H9 (cell line): ENCODE results near the gene SCGB1D1. TPM values are rescaled to one million over a fixed set of nuclear protein-coding genes. Genes with fewer than 3 reads are reported as not detected.

Experiments used
- DNase-seq: peaks from one replicate; pipeline ENCODE4 v3.0.0-alpha.2; 2017
- H2AFZ ChIP-seq: one replicate; pipeline ENCODE4 v1.6.1; 2013; ENCODE audit warnings: mild to moderate bottlenecking, low read length, control low read depth, moderate library complexity
- H2AK5ac ChIP-seq: 2 replicates; pipeline ENCODE4 v1.6.1; 2013; ENCODE audit warnings: low read length, control low read depth, mixed read lengths; ENCODE audit not compliant: insufficient read length
- H2BK120ac ChIP-seq: one replicate; pipeline ENCODE4 v1.6.1; 2013; ENCODE audit warnings: low read depth, mild to moderate bottlenecking, low read length, control low read depth, inconsistent platforms; ENCODE audit not compliant: poor library complexity, severe bottlenecking
- H2BK12ac ChIP-seq: 2 replicates; pipeline ENCODE4 v1.6.1; 2013; ENCODE audit warnings: low read length, control low read depth, mixed read lengths, low read depth; ENCODE audit not compliant: insufficient read length
- H2BK15ac ChIP-seq: 2 replicates; pipeline ENCODE4 v1.6.1; 2013; ENCODE audit warnings: low read depth, low read length, control low read depth
- H2BK20ac ChIP-seq: one replicate; pipeline ENCODE4 v1.6.1; 2013; ENCODE audit warnings: low read depth, mild to moderate bottlenecking, low read length, control low read depth, inconsistent platforms; ENCODE audit not compliant: poor library complexity, severe bottlenecking
- H2BK5ac ChIP-seq: 2 replicates; pipeline ENCODE4 v1.6.1; 2013; ENCODE audit warnings: low read length, control low read depth, mixed read lengths; ENCODE audit not compliant: insufficient read length
- H3K14ac ChIP-seq: 2 replicates; pipeline ENCODE4 v1.6.1; 2013; ENCODE audit warnings: low read length, control low read depth; ENCODE audit not compliant: insufficient read depth
- H3K18ac ChIP-seq: 2 replicates; pipeline ENCODE4 v1.6.1; 2013; ENCODE audit warnings: low read depth, mild to moderate bottlenecking, mixed read lengths, low read length, control low read depth; ENCODE audit not compliant: insufficient read length
- H3K23ac ChIP-seq: 2 replicates; pipeline ENCODE4 v1.6.1; 2013; ENCODE audit warnings: low read length, control low read depth, mixed read lengths, low read depth; ENCODE audit not compliant: insufficient read length
- H3K23me2 ChIP-seq: 2 replicates; pipeline ENCODE4 v1.6.1; 2013; ENCODE audit warnings: low read depth, mild to moderate bottlenecking, mixed read lengths, low read length, control low read depth; ENCODE audit not compliant: insufficient read length, poor library complexity, severe bottlenecking
- H3K27ac ChIP-seq: 2 replicates; pipeline ENCODE4 v1.5.1; 2013; ENCODE audit warnings: low read length, control low read depth, mixed read lengths, low read depth; ENCODE audit not compliant: insufficient read length
- H3K27me3 ChIP-seq: 2 replicates; pipeline ENCODE4 v1.6.1; 2013; ENCODE audit warnings: low read length, control low read depth, inconsistent platforms; ENCODE audit not compliant: insufficient read depth
- H3K4ac ChIP-seq: 2 replicates; pipeline ENCODE4 v1.6.1; 2013; ENCODE audit warnings: low read depth, mild to moderate bottlenecking, control low read depth, inconsistent platforms, low read length, moderate library complexity
- H3K4me1 ChIP-seq: 2 replicates; pipeline ENCODE4 v1.6.1; 2013; ENCODE audit warnings: low read length, control low read depth, inconsistent platforms; ENCODE audit not compliant: insufficient read depth
- H3K4me2 ChIP-seq: 2 replicates; pipeline ENCODE4 v1.6.1; 2013; ENCODE audit warnings: low read length, control low read depth, mixed read lengths; ENCODE audit not compliant: insufficient read length, insufficient read depth
- H3K56ac ChIP-seq: 2 replicates; pipeline ENCODE4 v1.6.1; 2013; ENCODE audit warnings: low read depth, mild to moderate bottlenecking, mixed read lengths, low read length, control low read depth; ENCODE audit not compliant: insufficient read length
- H3K79me1 ChIP-seq: 2 replicates; pipeline ENCODE4 v1.6.1; 2013; ENCODE audit warnings: low read depth, mild to moderate bottlenecking, moderate library complexity, low read length, control low read depth, inconsistent platforms; ENCODE audit not compliant: insufficient read depth, poor library complexity, severe bottlenecking
- H3K79me2 ChIP-seq: 2 replicates; pipeline ENCODE4 v1.6.1; 2013; ENCODE audit warnings: low read length, control low read depth, inconsistent platforms; ENCODE audit not compliant: insufficient read depth
- H3K9ac ChIP-seq: 2 replicates; pipeline ENCODE4 v1.6.1; 2013; ENCODE audit warnings: low read length, control low read depth, mixed read lengths; ENCODE audit not compliant: insufficient read length; ENCODE audit errors: extremely low read depth
- H3K9me3 ChIP-seq: one replicate; pipeline ENCODE4 v1.6.1; 2013; ENCODE audit warnings: low read depth, low read length, inconsistent platforms; ENCODE audit not compliant: control insufficient read depth
- H3T11ph ChIP-seq: one replicate; pipeline ENCODE4 v1.6.1; 2013; ENCODE audit warnings: mild to moderate bottlenecking, low read length, control low read depth, inconsistent platforms
- H4K20me1 ChIP-seq: one replicate; pipeline ENCODE4 v1.6.1; 2013; ENCODE audit not compliant: control insufficient read depth, insufficient read length, insufficient read depth
- H4K5ac ChIP-seq: 2 replicates; pipeline ENCODE4 v1.6.1; 2013; ENCODE audit warnings: low read depth, mild to moderate bottlenecking, mixed read lengths, low read length, control low read depth; ENCODE audit not compliant: insufficient read length
- H4K8ac ChIP-seq: replicated peaks from 2 replicates; pipeline ENCODE4 v1.6.1; 2013; ENCODE audit warnings: low read length, control low read depth, mixed read lengths, low read depth; ENCODE audit not compliant: insufficient read length
- H4K91ac ChIP-seq: 2 replicates; pipeline ENCODE4 v1.6.1; 2013; ENCODE audit warnings: low read depth, mild to moderate bottlenecking, moderate library complexity, mixed read lengths, low read length, control low read depth; ENCODE audit not compliant: insufficient read length
- H3K27ac Mint-ChIP-seq, 3 experiments: 2 replicates in 2 of 3; 3 replicates in 1 of 3; pipeline ENCODE4 v1.8.0; 2020 to 2021; ENCODE audit warnings: mixed read lengths in 3 of 3, mild to moderate bottlenecking in 1 of 3, moderate library complexity in 1 of 3
- H3K27me3 Mint-ChIP-seq: 2 replicates; pipeline ENCODE4 v1.8.0; 2021; ENCODE audit warnings: low read depth, mild to moderate bottlenecking, moderate library complexity, mixed read lengths
- H3K36me3 Mint-ChIP-seq, 3 experiments: 2 replicates in 2 of 3; 3 replicates in 1 of 3; pipeline ENCODE4 v1.8.0; 2020 to 2021; ENCODE audit warnings: low read depth in 3 of 3, mixed read lengths in 3 of 3; ENCODE audit not compliant: insufficient read depth in 1 of 3
- H3K4me1 Mint-ChIP-seq, 2 experiments: 2 replicates each; pipeline ENCODE4 v1.8.0; 2020; ENCODE audit warnings: mixed read lengths in 2 of 2
- H3K4me3 Mint-ChIP-seq, 2 experiments: 2 replicates in 1 of 2; 3 replicates in 1 of 2; pipeline ENCODE4 v1.8.0; 2020 to 2021; ENCODE audit warnings: mild to moderate bottlenecking in 2 of 2, mixed read lengths in 2 of 2, moderate library complexity in 1 of 2
- H3K9me3 Mint-ChIP-seq, 2 experiments: 2 replicates in 1 of 2; 3 replicates in 1 of 2; pipeline ENCODE4 v1.8.0; 2020; ENCODE audit warnings: mild to moderate bottlenecking in 2 of 2, mixed read lengths in 2 of 2, moderate library complexity in 1 of 2
- WGBS: extraction: QIAGEN DNeasy Blood & Tissue Kit; methylation state at CpG from one replicate; pipeline ENCODE4 v1.1.7; 2013; ENCODE audit warnings: missing lambda C conversion rate, low lambda C conversion rate, mixed read lengths; ENCODE audit not compliant: insufficient read length; ENCODE audit errors: extremely low coverage; 5-methylcytosine and 5-hydroxymethylcytosine counted together
- total RNA-seq: library from RNA; stranded (reverse); gene quantifications from 2 replicates; pipeline ENCODE4 v1.2.1, GENCODE V29; 2021
- TF ChIP-seq, protein P1 (sequence below): fragments of 200-600 bp; sonication (generic); conservative IDR thresholded peaks from 3 replicates; pipeline ENCODE4 v1.8.0; 2021; ENCODE audit warnings: antibody characterized with exemption, mild to moderate bottlenecking

SCGB1D1 gene
- total RNA-seq, 1 experiment from 2014 or later = not detected

DNA sequence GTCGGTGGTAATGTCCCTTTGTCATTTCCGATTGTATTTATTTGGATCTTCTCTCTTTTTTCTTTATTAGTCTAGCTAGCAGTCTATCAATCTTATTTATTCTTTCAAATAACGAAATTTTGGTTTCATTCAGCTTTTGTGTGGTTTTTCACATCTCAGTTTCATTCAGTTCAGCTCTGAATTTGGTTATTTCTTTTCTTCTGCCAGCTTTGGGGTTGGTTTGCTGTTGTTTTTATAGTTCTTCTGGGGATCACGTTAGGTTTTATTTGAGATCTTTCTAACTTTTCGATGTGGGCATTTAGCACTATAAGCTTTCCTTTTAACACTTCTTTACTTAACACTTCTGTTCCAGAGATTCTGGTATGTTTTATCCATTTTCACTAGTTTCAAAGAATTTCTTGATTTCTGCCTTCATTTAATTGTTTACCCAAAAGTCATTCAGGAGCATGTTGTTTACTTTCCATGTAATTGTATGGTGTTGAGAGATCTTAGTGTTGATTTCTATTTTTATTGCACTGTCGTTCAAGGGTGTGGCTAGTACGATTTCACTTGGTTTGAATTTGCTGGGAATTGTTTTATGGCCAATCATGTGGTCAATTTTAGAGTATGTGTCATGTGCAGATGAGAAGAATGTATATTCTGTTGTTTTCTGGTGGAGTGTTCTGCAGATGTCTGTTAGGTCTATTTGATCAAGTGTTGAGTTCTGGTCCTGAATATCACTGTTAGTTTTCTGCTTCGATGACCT lies 7.7 kb upstream of the SCGB1D1 start:
- H3K56ac ChIP-seq = no peak overlapping the region
- no peaks in the 10 kb centered on the region for H3K36me3 Mint-ChIP-seq
- no peak overlapping the region for H3K4me3 Mint-ChIP-seq
- H3K27ac ChIP-seq = no peak overlapping the region
- H3K27me3 Mint-ChIP-seq = no peaks in the 10 kb centered on the region
- no peak overlapping the region for H3K9ac ChIP-seq
- peaks cover 3 to 8% of the 10 kb centered on the region in 2 experiments; a peak in 3 of 4 replicates for H3K4me1 Mint-ChIP-seq
- no peak overlapping the region for H2BK20ac ChIP-seq
- TF ChIP-seq, protein P1, sequence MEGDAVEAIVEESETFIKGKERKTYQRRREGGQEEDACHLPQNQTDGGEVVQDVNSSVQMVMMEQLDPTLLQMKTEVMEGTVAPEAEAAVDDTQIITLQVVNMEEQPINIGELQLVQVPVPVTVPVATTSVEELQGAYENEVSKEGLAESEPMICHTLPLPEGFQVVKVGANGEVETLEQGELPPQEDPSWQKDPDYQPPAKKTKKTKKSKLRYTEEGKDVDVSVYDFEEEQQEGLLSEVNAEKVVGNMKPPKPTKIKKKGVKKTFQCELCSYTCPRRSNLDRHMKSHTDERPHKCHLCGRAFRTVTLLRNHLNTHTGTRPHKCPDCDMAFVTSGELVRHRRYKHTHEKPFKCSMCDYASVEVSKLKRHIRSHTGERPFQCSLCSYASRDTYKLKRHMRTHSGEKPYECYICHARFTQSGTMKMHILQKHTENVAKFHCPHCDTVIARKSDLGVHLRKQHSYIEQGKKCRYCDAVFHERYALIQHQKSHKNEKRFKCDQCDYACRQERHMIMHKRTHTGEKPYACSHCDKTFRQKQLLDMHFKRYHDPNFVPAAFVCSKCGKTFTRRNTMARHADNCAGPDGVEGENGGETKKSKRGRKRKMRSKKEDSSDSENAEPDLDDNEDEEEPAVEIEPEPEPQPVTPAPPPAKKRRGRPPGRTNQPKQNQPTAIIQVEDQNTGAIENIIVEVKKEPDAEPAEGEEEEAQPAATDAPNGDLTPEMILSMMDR = no peak
- no peaks in the 10 kb centered on the region for H3K27me3 ChIP-seq
- H2AK5ac ChIP-seq = no peak overlapping the region
- no peak overlapping the region for H4K91ac ChIP-seq
- no peaks in the 10 kb centered on the region for H3K23me2 ChIP-seq
- H2BK120ac ChIP-seq = no peak overlapping the region
- DNase-seq = no peak
- no peak overlapping the region for H3K23ac ChIP-seq
- H3T11ph ChIP-seq = no peak overlapping the region
- no peak overlapping the region for H4K5ac ChIP-seq
- no peak overlapping the region for H2BK5ac ChIP-seq
- H3K18ac ChIP-seq = no peak overlapping the region
- no peak overlapping the region for H3K4ac ChIP-seq
- no peak overlapping the region for H3K27ac Mint-ChIP-seq
- no peak overlapping the region for H3K14ac ChIP-seq
- H3K79me1 ChIP-seq = no peaks in the 10 kb centered on the region
- H3K9me3 Mint-ChIP-seq = peaks cover 0 to 2% of the 10 kb centered on the region in 2 experiments; a peak in 1 of 5 replicates
- no peak overlapping the region for H2AFZ ChIP-seq
- H3K79me2 ChIP-seq = no peaks in the 10 kb centered on the region
- no peak overlapping the region for H3K4me2 ChIP-seq
- WGBS = no CpG with 5 or more reads among the region's 8 CpGs
- H3K9me3 ChIP-seq = no peaks in the 10 kb centered on the region
- H4K20me1 ChIP-seq = no peaks in the 10 kb centered on the region
- H4K8ac ChIP-seq = no peak overlapping the region
- no peak overlapping the region for H2BK12ac ChIP-seq
- no peaks in the 10 kb centered on the region for H3K4me1 ChIP-seq
- no peak overlapping the region for H2BK15ac ChIP-seq
